ENCODE data around the gene MYO5A.

Gene MYO5A

DNA sequence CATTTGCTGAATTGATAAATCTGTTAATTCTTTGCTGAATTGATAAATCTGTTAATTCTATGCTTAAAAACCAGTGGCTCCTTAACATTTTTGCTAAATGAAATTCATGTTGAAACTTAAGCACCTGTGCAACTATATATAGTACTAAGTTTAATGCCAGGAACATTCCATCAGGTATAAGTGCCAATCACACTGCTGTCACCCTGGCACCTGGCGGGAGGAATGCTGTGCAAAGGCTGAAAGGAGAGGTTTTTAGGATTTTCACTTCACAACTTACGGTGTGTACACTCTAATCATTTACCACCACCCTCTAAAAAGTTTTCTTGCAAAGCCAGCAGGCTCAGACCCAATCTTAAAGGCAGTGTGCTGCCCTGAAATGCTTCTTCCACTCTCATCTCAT, 199.5 kb downstream of the MYO5A start:
- TF ChIP-seq FOXM1 (IDR thresholded peaks at IDR 0.05; ENCODE audit: borderline replicate concordance) (no peak), ELF4 (IDR thresholded peaks at IDR 0.05) (no peak), TARDBP (IDR thresholded peaks at IDR 0.05) (no peak), LEF1 (IDR thresholded peaks at IDR 0.05; ENCODE audit: borderline replicate concordance) (no peak), L3MBTL2 (conservative IDR thresholded peaks at IDR 0.05) (no peak), SP1 (IDR thresholded peaks at IDR 0.05) (no peak), BHLHE40 (IDR thresholded peaks at IDR 0.05; ENCODE audit: borderline replicate concordance) (no peak)
- ChIA-PET POLR2A (no interaction called here), CTCF (no interaction called here)
- DNase-seq (ENCODE audit: extremely low spot score), result no peak

DNA sequence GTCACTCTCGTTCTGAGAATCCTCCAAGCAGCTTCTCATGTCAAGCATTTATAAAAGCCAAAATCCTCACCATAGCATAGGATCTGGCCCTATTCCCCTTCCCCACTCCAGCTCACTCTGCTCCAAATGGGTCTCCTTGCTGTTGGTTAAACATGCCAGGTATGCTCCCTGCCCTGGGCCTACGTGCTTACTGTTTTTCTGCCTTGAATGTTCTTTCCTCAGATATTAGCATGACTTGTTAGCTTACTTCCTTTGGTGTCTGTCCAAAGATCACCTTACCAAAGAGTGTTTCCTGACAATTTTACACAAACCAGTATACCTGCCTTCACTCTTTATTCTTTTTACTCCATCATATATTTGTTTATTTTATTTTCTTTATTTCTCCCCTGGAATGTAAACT, 200.0 kb downstream of the MYO5A start:
- DNase-seq (ENCODE audit: extremely low spot score), result no peak
- TF ChIP-seq FOXM1 (IDR thresholded peaks at IDR 0.05; ENCODE audit: borderline replicate concordance) (no peak), ARNT (IDR thresholded peaks at IDR 0.05) (no peak), FOXA1 (IDR thresholded peaks at IDR 0.05) (no peak), LEF1 (IDR thresholded peaks at IDR 0.05; ENCODE audit: borderline replicate concordance) (no peak), L3MBTL2 (conservative IDR thresholded peaks at IDR 0.05) (no peak), SUZ12 (IDR thresholded peaks at IDR 0.05) (no peak), BHLHE40 (IDR thresholded peaks at IDR 0.05; ENCODE audit: borderline replicate concordance) (no peak), ZNF384 (IDR thresholded peaks at IDR 0.05) (no peak), ELF4 (IDR thresholded peaks at IDR 0.05) (no peak), HDGF (IDR thresholded peaks at IDR 0.05; ENCODE audit: borderline replicate concordance) (no peak), CTBP1 (IDR thresholded peaks at IDR 0.05; ENCODE audit: borderline replicate concordance) (no peak)
- TF ChIP-seq, protein P1, sequence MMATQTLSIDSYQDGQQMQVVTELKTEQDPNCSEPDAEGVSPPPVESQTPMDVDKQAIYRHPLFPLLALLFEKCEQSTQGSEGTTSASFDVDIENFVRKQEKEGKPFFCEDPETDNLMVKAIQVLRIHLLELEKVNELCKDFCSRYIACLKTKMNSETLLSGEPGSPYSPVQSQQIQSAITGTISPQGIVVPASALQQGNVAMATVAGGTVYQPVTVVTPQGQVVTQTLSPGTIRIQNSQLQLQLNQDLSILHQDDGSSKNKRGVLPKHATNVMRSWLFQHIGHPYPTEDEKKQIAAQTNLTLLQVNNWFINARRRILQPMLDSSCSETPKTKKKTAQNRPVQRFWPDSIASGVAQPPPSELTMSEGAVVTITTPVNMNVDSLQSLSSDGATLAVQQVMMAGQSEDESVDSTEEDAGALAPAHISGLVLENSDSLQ (IDR thresholded peaks at IDR 0.05), result no peak
- CTCF ChIA-PET, result no interaction called here
- POLR2A ChIA-PET, result no interaction called here

DNA sequence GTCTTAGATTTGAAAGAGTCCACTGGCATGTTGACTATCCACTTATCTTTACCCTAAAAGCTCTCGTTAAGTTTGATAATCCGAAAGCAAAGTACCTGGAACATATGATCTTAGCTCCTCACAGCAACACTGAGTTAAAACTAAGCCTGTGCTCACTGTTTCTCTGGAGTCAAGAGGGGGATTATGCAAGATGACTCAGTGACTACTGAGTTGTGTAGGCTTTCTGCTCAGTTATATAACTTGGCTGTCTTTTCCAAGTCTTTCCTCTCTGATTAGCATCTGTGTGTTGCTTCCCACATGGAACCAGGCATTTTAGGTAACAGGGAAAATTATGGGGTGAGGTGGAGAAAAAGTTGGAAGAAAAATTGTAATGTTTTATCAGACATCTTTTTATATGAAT, 201.9 kb downstream of the MYO5A start:
- TF ChIP-seq ZNF384 (IDR thresholded peaks at IDR 0.05), result no peak
- TF ChIP-seq LEF1 (IDR thresholded peaks at IDR 0.05; ENCODE audit: borderline replicate concordance), result no peak
- TF ChIP-seq, protein P1 (IDR thresholded peaks at IDR 0.05), result no peak
- no peak for TF ChIP-seq SUZ12 (IDR thresholded peaks at IDR 0.05)
- no peak for TF ChIP-seq FOXK2 (IDR thresholded peaks at IDR 0.05)
- no peak for TF ChIP-seq HDGF (IDR thresholded peaks at IDR 0.05; ENCODE audit: borderline replicate concordance)
- no peak for TF ChIP-seq ARNT (IDR thresholded peaks at IDR 0.05)
- TF ChIP-seq CTBP1 (IDR thresholded peaks at IDR 0.05; ENCODE audit: borderline replicate concordance), result no peak
- TF ChIP-seq FOXA1 (IDR thresholded peaks at IDR 0.05), result no peak

DNA sequence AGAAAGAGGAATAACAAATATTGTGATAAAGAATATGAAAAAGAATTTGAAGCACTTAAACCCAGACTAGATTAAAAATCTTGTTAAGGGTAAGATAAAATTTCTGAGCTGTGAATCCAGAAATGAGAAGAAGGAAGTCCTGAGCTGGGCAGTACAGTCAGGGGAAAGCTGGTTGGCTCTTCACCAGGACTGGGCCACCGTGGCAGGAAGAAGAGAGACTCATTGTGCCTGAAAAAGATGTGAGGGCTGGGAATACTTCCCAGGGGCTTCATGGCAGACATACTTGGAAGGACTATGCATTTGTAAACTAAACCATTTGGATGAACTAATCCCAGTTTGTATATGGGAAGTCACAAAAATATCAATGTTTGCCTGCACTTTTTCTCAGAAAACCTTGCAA, 204.6 kb downstream of the MYO5A start:
- no peak for DNase-seq (ENCODE audit: extremely low spot score)
- TF ChIP-seq ELF4 (IDR thresholded peaks at IDR 0.05), result no peak
- TF ChIP-seq SUZ12 (IDR thresholded peaks at IDR 0.05), result no peak
- no peak for TF ChIP-seq NFRKB (IDR thresholded peaks at IDR 0.05)
- TF ChIP-seq CTBP1 (IDR thresholded peaks at IDR 0.05; ENCODE audit: borderline replicate concordance), result no peak
- TF ChIP-seq BHLHE40 (IDR thresholded peaks at IDR 0.05; ENCODE audit: borderline replicate concordance), result no peak
- TF ChIP-seq ZNF384 (IDR thresholded peaks at IDR 0.05), result no peak
- TF ChIP-seq FOXA1 (IDR thresholded peaks at IDR 0.05), result no peak
- no peak for TF ChIP-seq FOXM1 (IDR thresholded peaks at IDR 0.05; ENCODE audit: borderline replicate concordance)
- TF ChIP-seq L3MBTL2 (conservative IDR thresholded peaks at IDR 0.05), result no peak
- TF ChIP-seq SP1 (IDR thresholded peaks at IDR 0.05), result no peak
- TF ChIP-seq TARDBP (IDR thresholded peaks at IDR 0.05), result no peak
- TF ChIP-seq LEF1 (IDR thresholded peaks at IDR 0.05; ENCODE audit: borderline replicate concordance), result no peak
- no peak for TF ChIP-seq HDGF (IDR thresholded peaks at IDR 0.05; ENCODE audit: borderline replicate concordance)
- TF ChIP-seq, protein P1 (IDR thresholded peaks at IDR 0.05), result no peak
- ChIA-PET POLR2A (no interaction called here), CTCF (no interaction called here)

More for the DNA sequence above, 201.9 kb downstream of the MYO5A start:
- ChIA-PET POLR2A (no interaction called here), CTCF (interaction anchor here (0.7 kb wide), 1 partner anchor 37 kb away, joined by 3 read pairs; no protein-coding TSS in a partner anchor)
- DNase-seq (ENCODE audit: extremely low spot score), result no peak

DNA sequence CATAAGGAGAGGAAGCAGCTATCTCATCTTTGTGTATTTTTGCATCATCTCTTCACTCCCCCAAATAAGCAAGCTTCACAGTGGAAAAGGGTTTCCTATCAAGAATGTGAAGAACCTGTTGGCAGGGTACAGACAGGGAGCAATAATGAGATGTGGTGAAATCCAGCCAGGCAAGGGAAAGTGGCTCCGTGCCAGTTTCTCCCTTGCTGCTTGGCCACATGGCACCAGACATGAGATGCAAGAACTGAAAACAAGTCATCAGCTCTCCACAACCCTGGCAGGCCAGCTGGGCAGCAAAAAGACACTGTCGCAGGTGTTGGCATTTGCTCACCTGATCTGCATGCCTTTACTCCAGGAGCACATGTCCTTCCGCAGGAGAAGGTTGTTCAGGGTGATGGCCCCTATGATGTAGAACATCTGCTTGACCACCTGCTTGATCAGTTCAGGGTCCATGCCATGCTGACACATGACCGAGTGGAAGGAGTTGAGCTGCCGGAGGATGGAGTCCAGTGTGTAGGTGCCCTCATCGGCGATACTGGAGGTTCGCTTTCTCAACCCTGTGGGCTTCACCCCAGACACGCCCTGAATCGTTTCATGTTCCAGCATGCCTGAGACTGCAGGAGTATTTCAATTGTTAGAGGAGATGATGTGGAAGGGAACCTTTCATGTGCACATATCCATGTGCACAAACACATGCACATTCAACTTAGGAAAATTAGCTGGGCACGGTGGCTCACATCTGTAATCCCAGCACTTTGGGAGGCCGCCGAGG, 209.8 kb downstream of the MYO5A start:
- TF ChIP-seq TARDBP (IDR thresholded peaks at IDR 0.05), result no peak
- TF ChIP-seq ELF4 (IDR thresholded peaks at IDR 0.05), result no peak
- no peak for TF ChIP-seq HDGF (IDR thresholded peaks at IDR 0.05; ENCODE audit: borderline replicate concordance)
- no peak for TF ChIP-seq SP1 (IDR thresholded peaks at IDR 0.05)
- TF ChIP-seq FOXA1 (IDR thresholded peaks at IDR 0.05), result no peak
- TF ChIP-seq, protein P1 (IDR thresholded peaks at IDR 0.05), result no peak
- no peak for TF ChIP-seq FOXM1 (IDR thresholded peaks at IDR 0.05; ENCODE audit: borderline replicate concordance)
- no peak for TF ChIP-seq ARNT (IDR thresholded peaks at IDR 0.05)
- no peak for TF ChIP-seq CTBP1 (IDR thresholded peaks at IDR 0.05; ENCODE audit: borderline replicate concordance)
- no peak for TF ChIP-seq ZNF384 (IDR thresholded peaks at IDR 0.05)
- no peak for TF ChIP-seq FOXK2 (IDR thresholded peaks at IDR 0.05)
- TF ChIP-seq BHLHE40 (IDR thresholded peaks at IDR 0.05; ENCODE audit: borderline replicate concordance), result no peak
- TF ChIP-seq LEF1 (IDR thresholded peaks at IDR 0.05; ENCODE audit: borderline replicate concordance), result no peak
- no peak for TF ChIP-seq L3MBTL2 (conservative IDR thresholded peaks at IDR 0.05)
- TF ChIP-seq SUZ12 (IDR thresholded peaks at IDR 0.05), result no peak
- no peak for TF ChIP-seq NFRKB (IDR thresholded peaks at IDR 0.05)
- ChIA-PET CTCF (interaction anchor here (0.8 kb wide), 1 partner anchor 9 kb away, joined by 3 read pairs; no protein-coding TSS in a partner anchor), POLR2A (no interaction called here)
- DNase-seq (ENCODE audit: extremely low spot score), result no peak
